ENCODE measurements around the gene MRPL36.

DNA sequence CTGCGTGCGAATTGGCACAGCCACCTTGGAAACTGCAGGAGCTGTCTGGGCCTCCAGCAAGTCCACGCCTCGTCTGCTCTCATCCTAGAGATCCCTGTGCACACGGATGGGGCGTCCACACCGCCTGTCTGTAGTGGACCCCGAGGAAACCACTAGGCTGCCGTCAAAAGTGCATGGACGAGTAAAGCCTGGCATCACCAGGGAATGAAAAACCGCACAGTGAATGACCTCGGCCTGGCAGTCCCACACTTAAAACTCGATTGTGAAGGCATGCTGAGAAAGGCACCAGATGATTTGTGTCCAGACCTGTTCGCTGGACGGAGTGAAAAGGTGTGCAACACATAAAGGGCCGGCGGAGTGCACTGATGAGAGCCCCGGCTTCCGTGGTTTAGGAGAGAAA, 50.8 kb downstream of the MRPL36 start:
- TF ChIP-seq CTCF (conservative IDR thresholded peaks at IDR 0.05 in 1 of 2, IDR thresholded peaks at IDR 0.05 in 1 of 2; ENCODE audit: extremely low read depth in 1 of 2, insufficient read depth in 1 of 2, low read depth in 1 of 2, low read length in 2 of 2) = no peak
- TF ChIP-seq EZH2 (IDR thresholded peaks at IDR 0.05; ENCODE audit: borderline replicate concordance, low read length) = no peak
